Thyroid gland (tissue), 4 donors: ENCODE measurements around the gene TH. TPM values are rescaled to one million over a fixed set of nuclear protein-coding genes. Genes with fewer than 3 reads are reported as not detected.

Experiments
- DNase-seq, 2 donors: peaks; one replicate each; pipeline ENCODE4 v3.0.0-alpha.2; 2019
- H3K27ac ChIP-seq, 3 donors: fragments of 200-600 bp; sonication (generic); 1 replicate in 2 of 3; 2 replicates in 1 of 3; pipeline ENCODE4 v1.5.1; 2016 to 2019; ENCODE audit warnings: mild to moderate bottlenecking in 1 of 3, moderate library complexity in 1 of 3
- H3K27me3 ChIP-seq: fragments of 200-600 bp; sonication (generic); one replicate; pipeline ENCODE4 v1.5.1; 2019
- H3K36me3 ChIP-seq, 2 donors: fragments of 200-600 bp; sonication (generic); one replicate each; pipeline ENCODE4 v1.5.1; 2016 to 2019
- H3K4me1 ChIP-seq, 2 donors: fragments of 200-600 bp; sonication (generic); one replicate each; pipeline ENCODE4 v1.5.1; 2017 to 2019
- H3K4me3 ChIP-seq, 3 donors: fragments of 200-600 bp; sonication (generic); replicated peaks in 1 of 3; 1 replicate in 2 of 3; 2 replicates in 1 of 3; pipeline ENCODE4 v1.5.1; 2016; ENCODE audit warnings: mild to moderate bottlenecking in 1 of 3
- H3K9me3 ChIP-seq: fragments of 200-600 bp; sonication (generic); one replicate; pipeline ENCODE4 v1.5.1; 2017
- POLR2A ChIP-seq, 2 donors: fragments of 450-650 bp; IDR thresholded peaks; one replicate each; pipeline ENCODE4 v1.6.1; 2017; ENCODE audit warnings: antibody characterized with exemption in 2 of 2, mild to moderate bottlenecking in 2 of 2, moderate library complexity in 1 of 2
- WGBS, 2 donors: methylation state at CpG; one replicate each; pipeline ENCODE4 v1.1.5; 2017; 5-methylcytosine and 5-hydroxymethylcytosine counted together
- intact Hi-C: fragments of 100-400 bp; cut with DNase I; formaldehyde crosslinking; loops from one replicate; pipeline ENCODE4 v1.15.1; 2023
- total RNA-seq, 4 donors: library from RNA; depleted of rRNA; stranded (reverse); fragments of >200 nt; gene quantifications; one replicate each; pipeline ENCODE4 v1.2.3, GENCODE V29; 2016
- TF ChIP-seq, protein P1 (sequence below), 6 experiments: fragments of 200-600 bp in 3 of 6; fragments of 450-650 bp in 3 of 6; sonication (generic) in 3 of 6; IDR thresholded peaks; one replicate each; pipeline ENCODE4 v1.5.1; 2016 to 2019; ENCODE audit warnings: antibody characterized with exemption in 6 of 6, mild to moderate bottlenecking in 2 of 6, inconsistent platforms in 1 of 6, moderate library complexity in 1 of 6

Gene TH
- total RNA-seq, 4 donors from 2014 or later, result not detected

- 8 to 13% methylated on average over 14 to 18 of the region's 18 CpGs for WGBS, 2 donors
- H3K27me3 ChIP-seq, result peaks cover 32% of the 10 kb centered on the region
- intact Hi-C loops, result no loop called here
These were observed 26.9 kb downstream of the TH start for GRCh38 chr11:2144544-2145248.

GRCh38 chr11:2143799-2144543 is 27.6 kb downstream of the TH start:
- 2 to 5% methylated on average over 53 to 64 of the region's 72 CpGs for WGBS, 2 donors
- Histone ChIP-seq H3K27me3 (peaks cover 34% of the 10 kb centered on the region), H3K27ac (no peak overlapping the region), H3K4me1 (peaks cover 0 to 21% of the 10 kb centered on the region in 2 donors), H3K4me3 (no peak overlapping the region), H3K36me3 (no peaks in the 10 kb centered on the region), H3K9me3 (no peaks in the 10 kb centered on the region)
- no peak for TF ChIP-seq POLR2A (IDR thresholded peaks at IDR 0.05)
- TF ChIP-seq, protein P1, sequence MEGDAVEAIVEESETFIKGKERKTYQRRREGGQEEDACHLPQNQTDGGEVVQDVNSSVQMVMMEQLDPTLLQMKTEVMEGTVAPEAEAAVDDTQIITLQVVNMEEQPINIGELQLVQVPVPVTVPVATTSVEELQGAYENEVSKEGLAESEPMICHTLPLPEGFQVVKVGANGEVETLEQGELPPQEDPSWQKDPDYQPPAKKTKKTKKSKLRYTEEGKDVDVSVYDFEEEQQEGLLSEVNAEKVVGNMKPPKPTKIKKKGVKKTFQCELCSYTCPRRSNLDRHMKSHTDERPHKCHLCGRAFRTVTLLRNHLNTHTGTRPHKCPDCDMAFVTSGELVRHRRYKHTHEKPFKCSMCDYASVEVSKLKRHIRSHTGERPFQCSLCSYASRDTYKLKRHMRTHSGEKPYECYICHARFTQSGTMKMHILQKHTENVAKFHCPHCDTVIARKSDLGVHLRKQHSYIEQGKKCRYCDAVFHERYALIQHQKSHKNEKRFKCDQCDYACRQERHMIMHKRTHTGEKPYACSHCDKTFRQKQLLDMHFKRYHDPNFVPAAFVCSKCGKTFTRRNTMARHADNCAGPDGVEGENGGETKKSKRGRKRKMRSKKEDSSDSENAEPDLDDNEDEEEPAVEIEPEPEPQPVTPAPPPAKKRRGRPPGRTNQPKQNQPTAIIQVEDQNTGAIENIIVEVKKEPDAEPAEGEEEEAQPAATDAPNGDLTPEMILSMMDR (IDR thresholded peaks at IDR 0.05), result no peak
- DNase-seq, result no peak
- intact Hi-C loops, result no loop called here

More at GRCh38 chr11:2144544-2145248, 26.9 kb downstream of the TH start:
- Histone ChIP-seq H3K27ac (no peak overlapping the region), H3K36me3 (no peaks in the 10 kb centered on the region), H3K4me1 (peaks cover 0 to 18% of the 10 kb centered on the region in 2 donors), H3K9me3 (no peaks in the 10 kb centered on the region), H3K4me3 (no peak overlapping the region)
- TF ChIP-seq, protein P1 (IDR thresholded peaks at IDR 0.05), result no peak
- TF ChIP-seq POLR2A (IDR thresholded peaks at IDR 0.05), result no peak
- DNase-seq, result no peak

GRCh38 chr11:2143477-2143798 is 28.2 kb downstream of the TH start:
- no peaks in the 10 kb centered on the region for H3K36me3 ChIP-seq
- WGBS, 2 donors, result 5 to 13% methylated on average over 12 of the region's 12 CpGs
- peaks cover 0 to 21% of the 10 kb centered on the region in 2 donors for H3K4me1 ChIP-seq
- peaks cover 40% of the 10 kb centered on the region for H3K27me3 ChIP-seq
- TF ChIP-seq, protein P1 (IDR thresholded peaks at IDR 0.05), result no peak
- no peak for TF ChIP-seq POLR2A (IDR thresholded peaks at IDR 0.05)
- H3K27ac ChIP-seq, result no peak overlapping the region
- no peaks in the 10 kb centered on the region for H3K9me3 ChIP-seq
- no peak for DNase-seq
- intact Hi-C loops, result no loop called here
- no peak overlapping the region for H3K4me3 ChIP-seq

GRCh38 chr11:2142762-2143202 is 28.8 kb downstream of the TH start:
- DNase-seq, result no peak
- Histone ChIP-seq H3K4me3 (no peak overlapping the region), H3K27me3 (peaks cover 40% of the 10 kb centered on the region), H3K9me3 (no peaks in the 10 kb centered on the region), H3K36me3 (no peaks in the 10 kb centered on the region), H3K27ac (no peak overlapping the region), H3K4me1 (peaks cover 0 to 26% of the 10 kb centered on the region in 2 donors)
- 9 to 13% methylated on average over 6 of the region's 6 CpGs for WGBS, 2 donors
- intact Hi-C loops, result no loop called here
- TF ChIP-seq, protein P1 (IDR thresholded peaks at IDR 0.05), result no peak
- TF ChIP-seq POLR2A (IDR thresholded peaks at IDR 0.05), result no peak

GRCh38 chr11:2142300-2142759 is 29.3 kb downstream of the TH start:
- no peaks in the 10 kb centered on the region for H3K36me3 ChIP-seq
- no peaks in the 10 kb centered on the region for H3K9me3 ChIP-seq
- no peak overlapping the region for H3K27ac ChIP-seq
- intact Hi-C loops, result no loop called here
- TF ChIP-seq, protein P1 (IDR thresholded peaks at IDR 0.05), result no peak
- no peak for TF ChIP-seq POLR2A (IDR thresholded peaks at IDR 0.05)
- no peak overlapping the region for H3K4me3 ChIP-seq
- peaks cover 40% of the 10 kb centered on the region for H3K27me3 ChIP-seq
- WGBS, 2 donors, result 10 to 15% methylated on average over 5 of the region's 5 CpGs
- DNase-seq, result no peak
- peaks cover 4 to 31% of the 10 kb centered on the region in 2 donors for H3K4me1 ChIP-seq
